Effector CD8-positive, alpha-beta T cell (primary cell): Measurements from ENCODE around the gene HMGXB3.

Source experiments
- DNase-seq: peaks from one replicate; lab custom pipeline; 2025; lab: John Stamatoyannopoulos, UW

HMGXB3 gene

GRCh38 chr5:150066901-150067396 is 66.4 kb downstream of the HMGXB3 start:
- DNase-seq = no peak

DNA sequence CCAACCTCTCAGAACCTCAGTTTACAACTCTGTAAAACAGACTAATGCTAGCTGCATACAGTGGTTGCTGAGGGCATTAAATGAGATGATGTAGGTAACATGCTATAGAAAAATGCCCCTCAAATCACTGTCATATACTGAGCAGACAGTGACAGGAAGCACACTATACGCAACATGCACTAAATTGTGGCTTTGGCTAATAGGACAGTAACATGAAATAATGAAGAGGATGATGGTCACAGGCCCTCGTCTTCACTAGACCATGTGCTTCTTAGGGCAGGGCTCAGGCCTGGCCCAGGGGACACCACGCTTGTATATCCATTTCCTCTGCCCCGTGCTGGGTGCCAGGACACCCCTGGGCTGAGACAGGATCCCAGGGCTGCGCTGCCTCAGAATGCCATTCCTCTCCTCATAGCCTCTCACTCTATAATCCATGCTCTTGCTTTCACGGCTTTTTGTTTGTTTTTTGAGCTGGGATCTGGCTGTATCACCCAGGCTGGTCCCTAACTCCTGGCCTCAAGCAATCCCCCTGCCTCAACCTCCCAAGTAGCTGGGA is 66.9 kb downstream of the HMGXB3 start:
- DNase-seq = no peak

DNA sequence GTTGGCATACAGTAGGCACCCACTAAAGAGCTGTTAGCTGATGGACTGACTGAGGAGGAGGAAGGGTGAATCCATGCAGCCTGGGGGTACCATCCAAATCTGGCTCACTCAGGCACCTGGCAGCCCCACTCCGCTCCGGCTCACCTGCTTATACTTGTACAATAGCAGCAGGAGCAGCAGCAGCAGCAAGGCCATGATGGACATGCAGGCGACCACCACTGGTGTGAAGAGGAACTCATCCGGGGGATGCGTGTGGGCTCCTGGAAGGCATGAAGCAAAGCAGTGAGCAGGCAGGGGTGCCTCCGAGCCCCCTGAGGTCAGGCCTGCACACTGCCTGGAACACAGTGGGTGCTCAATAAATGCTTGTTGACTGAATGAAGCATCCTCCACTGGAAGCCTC is 67.5 kb downstream of the HMGXB3 start:
- no peak for DNase-seq

DNA sequence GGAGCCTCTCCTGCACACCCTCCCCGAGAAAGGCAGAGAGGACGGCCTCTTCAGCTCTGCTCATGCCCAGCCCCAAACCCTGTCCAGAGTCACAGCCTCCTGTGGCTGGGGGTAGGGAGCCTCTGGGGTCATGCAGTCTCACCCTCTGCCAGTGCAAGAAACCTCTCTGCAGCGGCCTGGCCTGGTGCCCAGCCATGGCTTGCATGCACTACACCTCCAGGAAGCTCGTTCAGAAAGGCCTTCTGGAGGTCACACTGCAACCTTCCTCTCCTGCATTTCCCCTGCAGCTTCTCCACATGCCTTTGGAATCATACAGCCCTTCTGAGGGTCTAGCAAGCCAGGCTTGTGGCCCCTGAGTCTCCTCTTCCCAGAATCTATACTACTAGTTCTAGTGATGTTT is 67.9 kb downstream of the HMGXB3 start:
- DNase-seq = no peak

DNA sequence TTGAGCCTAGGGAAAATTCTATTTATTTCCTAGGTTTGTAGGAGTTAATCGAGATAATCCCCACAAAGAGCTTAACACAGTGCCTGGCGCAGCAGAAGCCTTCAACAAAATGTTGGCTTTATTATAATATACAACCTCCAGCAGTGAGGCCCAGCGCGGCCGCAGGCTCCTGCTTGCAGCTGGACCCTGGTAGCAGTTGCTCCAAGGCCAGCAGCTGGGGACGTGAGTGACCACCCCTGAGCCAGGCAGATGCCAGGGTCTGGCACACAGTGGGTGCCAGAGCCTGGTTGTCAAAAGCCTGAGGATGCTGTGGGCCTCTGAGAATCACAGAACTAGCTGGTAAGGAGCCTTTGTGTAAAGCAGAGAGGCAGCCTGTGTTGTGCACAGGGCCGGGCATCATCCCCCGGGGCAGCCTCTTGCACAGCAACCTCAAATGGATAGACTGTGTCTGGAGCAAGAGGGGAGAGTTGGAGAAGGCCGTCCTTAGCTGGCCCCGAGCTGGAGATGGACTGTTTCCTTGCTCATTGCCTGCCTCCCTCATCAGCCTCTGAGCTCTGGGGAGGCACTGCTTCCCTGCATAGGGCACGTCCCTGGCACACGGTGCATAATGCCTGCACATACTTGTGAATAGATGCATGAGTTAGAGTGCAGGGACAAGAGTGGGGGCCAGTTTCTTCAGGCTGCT is 68.6 kb downstream of the HMGXB3 start:
- no peak for DNase-seq

DNA sequence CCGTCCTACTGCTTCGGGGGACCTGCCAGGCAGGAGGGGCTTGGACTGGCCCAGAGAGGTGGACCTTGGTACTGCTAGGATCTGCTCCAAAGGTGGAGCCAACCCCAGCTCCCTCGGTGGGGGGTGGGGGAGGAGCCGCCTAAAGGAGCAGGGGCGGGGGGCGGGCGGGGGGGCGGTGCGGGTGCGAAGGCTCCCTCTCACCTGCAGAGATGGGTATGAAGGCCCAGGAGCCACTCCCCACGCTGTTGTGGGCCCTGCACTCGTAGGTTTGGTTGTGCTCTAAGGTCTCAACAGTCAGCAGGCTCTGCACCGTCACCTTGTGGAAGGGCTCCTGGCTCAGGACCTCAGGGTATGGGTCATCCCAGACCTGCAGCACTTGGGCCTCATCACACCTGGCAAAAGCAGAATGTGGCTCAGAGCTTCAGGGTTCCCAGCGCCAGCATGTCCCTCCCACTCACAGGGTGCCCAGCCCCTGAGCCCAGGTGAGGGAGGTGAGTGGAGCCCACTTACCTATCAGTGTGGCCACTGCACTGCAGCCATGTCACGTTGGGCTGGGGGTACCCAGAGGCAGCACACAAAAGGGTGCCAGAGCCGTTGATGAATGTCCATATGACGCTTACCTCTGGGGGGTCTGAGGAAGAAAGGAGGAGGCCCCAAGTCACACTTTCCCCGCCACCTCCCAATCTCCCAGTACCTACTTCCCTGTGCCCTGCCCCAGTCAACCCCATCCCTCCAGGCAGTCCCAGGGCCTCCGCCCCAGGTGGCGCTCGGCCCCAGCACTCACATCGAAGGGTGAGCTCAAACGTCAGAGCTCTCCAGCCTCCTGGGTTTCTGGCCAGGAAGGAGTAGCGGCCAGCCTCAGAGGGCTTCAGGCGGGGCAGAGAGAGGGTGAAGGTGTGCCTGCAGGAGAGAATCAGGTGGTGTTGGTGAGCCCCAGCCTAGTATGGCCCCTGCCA is 69.4 kb downstream of the HMGXB3 start:
- no peak for DNase-seq

GRCh38 chr5:150070821-150071220 is 70.3 kb downstream of the HMGXB3 start:
- no peak for DNase-seq

DNA sequence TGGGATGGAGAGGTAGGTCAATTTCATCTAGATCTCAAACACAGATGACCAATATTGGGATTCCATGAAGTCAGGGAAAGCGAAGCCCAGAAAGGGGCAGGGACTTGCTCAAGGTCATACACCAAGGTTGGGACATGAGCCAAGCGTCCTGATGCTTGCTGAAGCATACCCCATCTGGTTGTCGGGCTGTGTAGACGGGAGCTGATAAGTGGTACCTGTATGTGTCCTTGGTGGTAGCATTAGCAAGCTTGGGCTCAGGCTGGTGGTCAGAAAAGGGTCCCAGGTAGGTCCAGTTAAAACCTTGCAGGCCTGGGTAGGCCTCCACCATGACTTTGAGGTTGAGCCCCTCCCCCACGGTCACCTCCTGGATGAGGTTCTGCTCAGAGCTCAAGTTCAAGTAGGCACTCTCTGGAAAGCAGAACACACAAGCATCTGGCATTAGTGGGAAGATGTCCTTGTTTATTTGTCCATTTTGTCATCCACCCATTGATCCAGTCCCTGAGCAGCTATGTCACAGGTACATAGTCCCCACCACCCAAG is 72.6 kb downstream of the HMGXB3 start:
- no peak for DNase-seq

DNA sequence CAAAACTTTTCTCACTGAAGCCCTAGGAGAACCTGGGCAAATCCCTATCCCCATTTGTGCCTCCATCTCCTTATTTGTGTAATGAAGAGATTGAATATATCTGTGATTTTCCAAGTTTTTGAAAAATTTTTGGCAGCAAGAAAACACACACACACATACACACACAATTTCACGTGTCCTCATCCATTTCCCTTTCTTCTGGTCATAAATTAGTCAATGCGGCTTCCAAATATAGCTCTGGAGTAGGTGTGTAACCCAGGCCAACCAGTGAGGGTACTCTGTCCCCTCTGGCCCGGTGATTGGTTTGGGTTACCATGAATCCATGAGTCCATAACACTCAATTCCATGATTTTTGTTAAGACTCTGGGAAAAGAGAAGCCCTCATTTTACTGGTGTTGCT is 73.1 kb downstream of the HMGXB3 start:
- DNase-seq = no peak

GRCh38 chr5:150075233-150075632 is 74.7 kb downstream of the HMGXB3 start:
- no peak for DNase-seq

GRCh38 chr5:150075806-150076205 is 75.3 kb downstream of the HMGXB3 start:
- no peak for DNase-seq

GRCh38 chr5:150077060-150077459 is 76.5 kb downstream of the HMGXB3 start:
- no peak for DNase-seq

GRCh38 chr5:150077996-150078801 is 77.7 kb downstream of the HMGXB3 start:
- DNase-seq = no peak

- no peak for DNase-seq
Measured at GRCh38 chr5:150078802-150079689, 78.5 kb downstream of the HMGXB3 start.

DNA sequence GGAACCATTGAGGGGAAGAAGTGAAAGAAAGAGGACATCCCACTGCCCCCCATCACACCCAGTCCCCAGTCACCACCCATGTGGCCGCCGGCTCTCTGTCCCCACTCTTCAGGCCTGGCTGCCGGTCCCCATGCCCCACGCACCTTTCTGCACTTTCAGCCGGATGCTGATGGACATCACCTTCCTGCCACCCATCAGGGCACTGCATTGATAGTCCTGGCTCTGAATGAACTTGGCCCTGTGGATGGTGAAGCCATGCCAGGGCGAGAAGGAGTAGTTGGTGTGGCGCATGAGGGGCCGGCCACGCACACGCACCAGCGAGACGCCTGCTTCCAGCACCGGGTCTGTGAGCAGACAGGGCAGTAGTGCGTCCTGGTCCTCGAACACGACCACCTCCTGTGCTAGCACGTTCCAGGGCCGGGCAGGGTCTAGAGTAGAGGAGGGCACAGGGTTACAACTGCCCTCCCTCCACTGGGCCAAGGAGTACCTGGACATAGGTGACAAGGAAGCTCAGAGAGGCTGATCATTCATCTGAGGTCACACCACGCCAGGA is 79.4 kb downstream of the HMGXB3 start:
- no peak for DNase-seq

- no peak for DNase-seq
Measured at GRCh38 chr5:150080696-150081435, 80.3 kb downstream of the HMGXB3 start.

DNA sequence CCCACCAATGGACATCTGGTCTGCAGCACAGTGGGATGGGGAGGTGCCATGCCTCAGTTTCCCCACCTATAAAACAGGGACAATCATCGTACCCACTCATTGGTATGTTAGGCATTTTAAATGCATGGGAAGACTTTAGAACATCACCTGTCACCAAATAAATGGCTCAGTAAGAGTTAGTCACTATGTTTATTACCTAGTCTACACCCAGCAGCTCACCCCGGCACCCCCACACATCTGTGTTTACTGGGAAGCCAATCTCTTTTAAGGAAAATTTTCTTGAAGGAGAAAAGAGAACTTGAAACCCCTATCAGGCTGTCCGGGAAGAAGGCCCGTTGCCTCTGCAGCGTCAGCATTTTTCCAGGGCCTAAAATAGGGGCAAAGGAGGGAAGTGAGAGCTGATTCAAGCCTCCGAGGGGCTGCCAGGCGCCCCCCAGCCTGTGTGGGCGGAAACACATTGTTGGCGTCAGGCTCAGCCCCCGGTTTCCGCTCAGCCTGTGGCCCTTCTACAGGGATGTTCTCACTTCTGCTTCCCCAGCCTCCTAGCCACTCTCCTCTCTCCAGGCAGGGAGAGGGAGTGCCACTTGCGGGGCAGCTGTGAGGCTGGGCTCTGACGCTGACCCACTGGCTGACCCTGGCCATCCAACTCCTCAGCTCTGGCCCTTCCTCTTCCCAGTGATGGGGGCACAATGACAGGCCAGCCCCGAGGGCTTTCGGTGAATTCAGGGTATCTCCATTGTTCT is 81.2 kb downstream of the HMGXB3 start:
- no peak for DNase-seq

DNA sequence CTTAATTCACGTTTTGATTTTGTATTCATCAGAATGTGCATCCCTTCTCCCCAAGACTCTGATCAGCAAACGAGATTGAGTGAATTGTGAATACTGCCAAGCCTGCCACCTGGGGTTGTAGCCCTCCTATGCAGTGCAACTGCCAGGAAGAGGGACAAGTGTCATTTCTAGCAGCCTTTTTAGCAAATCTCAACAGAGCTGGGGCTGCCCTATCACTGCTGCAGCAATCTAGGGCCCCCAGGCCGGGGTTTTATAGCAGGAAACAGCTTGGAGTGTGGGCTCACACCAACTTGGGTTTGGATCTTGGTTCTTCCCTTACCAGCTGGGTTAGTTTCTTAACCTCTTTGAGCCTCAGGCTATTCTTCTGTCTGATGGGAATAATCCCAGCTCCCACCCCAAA is 81.8 kb downstream of the HMGXB3 start:
- no peak for DNase-seq

DNA sequence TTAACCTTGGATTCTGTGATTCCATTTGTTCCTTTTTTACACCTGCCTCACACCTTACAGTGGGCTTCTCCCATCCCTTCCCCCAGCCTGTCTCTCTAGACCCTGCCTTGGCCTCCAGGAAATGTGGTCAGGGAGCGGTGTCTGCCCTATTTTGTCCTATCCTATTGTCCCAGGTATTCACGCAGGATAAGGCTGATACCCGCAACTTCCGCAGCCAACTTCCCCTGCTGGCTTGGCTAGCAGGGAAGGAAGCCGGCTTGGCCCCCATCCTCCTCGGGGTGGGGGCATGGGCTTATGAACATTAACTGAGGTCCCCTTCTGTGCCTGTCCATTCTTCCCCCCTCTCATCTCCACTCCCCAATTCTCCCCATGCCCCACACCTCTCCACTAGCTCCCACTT is 82.3 kb downstream of the HMGXB3 start:
- DNase-seq = no peak
